ENCODE results near the gene GRM4. TPM values are rescaled to one million over a fixed set of nuclear protein-coding genes. Genes with fewer than 3 reads are reported as not detected.

The GRM4 gene
- total RNA-seq, 1 donor from 2014 or later, result 1.2 TPM

GRCh38 chr6:34031625-34032383 lies 114.1 kb downstream of the GRM4 start:
- Mint-ChIP-seq H3K36me3 (no peaks in the 10 kb centered on the region), H3K9me3 (no peaks in the 10 kb centered on the region), H3K4me3 (no peak overlapping the region), H3K27ac (peak overlapping the region; percentile 7), H3K4me1 (peaks cover 9% of the 10 kb centered on the region), H3K27me3 (ENCODE audit: insufficient read depth, low read depth) (peaks cover 10% of the 10 kb centered on the region)
- no peak overlapping the region for H2AFZ ChIP-seq (replicated peaks)
- TF ChIP-seq CTCF (IDR thresholded peaks at IDR 0.05) (no peak), EZH2phosphoT487 (IDR thresholded peaks at IDR 0.05) (no peak), EZH2 (IDR thresholded peaks at IDR 0.05) (no peak)
- H3K4me3 ChIP-seq, result no peak overlapping the region
- no peaks in the 10 kb centered on the region for H3F3A ChIP-seq (ENCODE audit: low read depth)
- no peaks in the 10 kb centered on the region for H3K79me2 ChIP-seq (ENCODE audit: low read depth)
- no peak for DNase-seq (ENCODE audit: low spot score)
- H4K20me1 ChIP-seq (ENCODE audit: low read depth), result no peaks in the 10 kb centered on the region
- H3K27me3 ChIP-seq, result no peaks in the 10 kb centered on the region
- H3K36me3 ChIP-seq, result no peaks in the 10 kb centered on the region
- H3K4me2 ChIP-seq, result no peak overlapping the region
- H3K9ac ChIP-seq, result no peak overlapping the region
- H3K4me1 ChIP-seq, result peaks cover 6% of the 10 kb centered on the region
- no peaks in the 10 kb centered on the region for H3K9me3 ChIP-seq (ENCODE audit: low read depth)
- H3K27ac ChIP-seq, result no peak overlapping the region

DNA sequence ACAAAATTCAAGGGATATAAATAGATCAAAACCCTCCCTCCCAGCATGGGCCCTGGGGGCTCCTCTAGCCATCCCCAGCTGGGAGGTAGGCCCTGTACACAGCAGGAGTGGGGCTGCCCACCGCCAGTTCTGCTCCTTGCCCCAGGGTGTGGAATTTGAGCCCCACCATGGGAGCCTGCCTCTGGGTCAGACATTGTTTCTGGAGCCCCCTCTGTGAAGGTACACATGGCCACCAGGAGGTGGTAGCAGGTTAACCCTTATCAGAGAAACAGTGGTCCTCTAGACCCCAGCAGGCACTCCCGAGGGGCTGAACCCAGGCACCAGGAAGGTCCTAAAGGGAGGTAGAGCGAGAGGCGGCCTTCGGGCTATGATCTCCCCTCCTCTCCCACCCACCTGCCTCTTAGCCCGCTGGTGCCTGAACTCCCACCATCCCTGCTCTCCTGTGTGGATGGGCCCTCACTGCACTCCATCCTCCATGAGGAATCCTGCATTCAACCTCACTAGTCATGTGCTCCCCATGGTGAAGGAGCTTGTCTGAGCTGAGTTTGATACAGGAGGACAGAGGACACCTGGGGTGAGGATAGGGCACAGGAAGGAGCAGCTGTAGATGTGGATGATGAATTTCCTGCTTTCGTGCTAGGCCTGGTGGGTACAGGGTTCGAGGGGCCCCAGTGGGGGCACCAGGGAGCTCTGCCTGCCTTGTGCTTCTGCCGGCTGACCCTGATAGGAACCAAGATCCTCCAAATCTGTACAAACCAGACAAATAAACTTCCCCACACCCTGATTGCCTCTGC lies 114.9 kb downstream of the GRM4 start:
- peaks cover 6% of the 10 kb centered on the region for H3K4me1 ChIP-seq
- H3K9me3 Mint-ChIP-seq, result no peaks in the 10 kb centered on the region
- H3K27me3 Mint-ChIP-seq (ENCODE audit: insufficient read depth, low read depth), result peaks cover 10% of the 10 kb centered on the region
- no peak overlapping the region for H3K27ac ChIP-seq
- peaks cover 8% of the 10 kb centered on the region for H3K4me1 Mint-ChIP-seq
- H3F3A ChIP-seq (ENCODE audit: low read depth), result no peaks in the 10 kb centered on the region
- H3K9me3 ChIP-seq (ENCODE audit: low read depth), result no peaks in the 10 kb centered on the region
- no peak overlapping the region for H3K27ac Mint-ChIP-seq
- no peak overlapping the region for H3K4me3 Mint-ChIP-seq
- no peaks in the 10 kb centered on the region for H3K79me2 ChIP-seq (ENCODE audit: low read depth)
- TF ChIP-seq EZH2phosphoT487 (IDR thresholded peaks at IDR 0.05), result no peak
- TF ChIP-seq EZH2 (IDR thresholded peaks at IDR 0.05), result no peak
- no peak for TF ChIP-seq CTCF (IDR thresholded peaks at IDR 0.05)
- no peak overlapping the region for H3K4me2 ChIP-seq
- no peak for DNase-seq (ENCODE audit: low spot score)
- H3K4me3 ChIP-seq, result no peak overlapping the region
- no peak overlapping the region for H3K9ac ChIP-seq
- H3K36me3 Mint-ChIP-seq, result no peaks in the 10 kb centered on the region
- no peaks in the 10 kb centered on the region for H3K36me3 ChIP-seq
- H4K20me1 ChIP-seq (ENCODE audit: low read depth), result no peaks in the 10 kb centered on the region
- H2AFZ ChIP-seq (replicated peaks), result no peak overlapping the region
- H3K27me3 ChIP-seq, result no peaks in the 10 kb centered on the region

DNA sequence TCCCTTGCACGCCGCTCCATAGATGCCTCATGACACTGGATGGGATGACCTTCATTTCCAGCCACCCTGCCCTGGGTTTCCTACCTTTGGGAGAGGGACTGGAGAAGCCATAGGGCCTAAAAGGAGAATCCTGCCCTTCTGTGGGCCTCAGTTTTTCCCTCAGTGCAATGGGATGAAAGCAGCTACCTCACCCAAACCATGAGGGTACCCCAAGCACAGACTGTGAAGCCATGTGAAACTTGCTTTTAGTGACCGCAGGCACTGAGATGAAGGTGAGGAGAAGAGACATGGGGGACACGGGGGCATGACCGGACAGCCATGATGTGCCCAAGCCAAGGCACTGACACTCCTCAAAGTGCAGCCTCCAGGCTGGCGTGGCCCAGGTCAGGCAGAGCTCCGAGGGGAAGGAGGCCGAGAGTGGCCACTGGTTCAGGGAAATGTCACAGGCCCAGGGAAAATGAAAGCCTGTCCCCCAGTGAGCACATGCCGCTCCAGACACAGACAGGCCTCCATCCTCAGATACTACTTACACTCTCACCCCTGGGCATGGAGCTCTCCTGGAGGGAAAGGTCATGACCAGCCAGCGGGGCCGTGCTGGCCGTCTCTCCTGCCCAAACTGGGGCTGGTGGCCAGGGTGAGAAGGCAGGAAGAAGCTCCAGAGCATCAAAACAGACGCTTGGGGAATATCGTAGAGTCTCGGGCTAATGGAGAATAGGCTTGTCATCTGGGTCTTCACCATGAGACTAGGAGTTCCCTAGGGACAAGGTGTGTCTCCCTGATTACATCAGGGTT lies 116.2 kb downstream of the GRM4 start:
- Histone ChIP-seq H3K4me2 (no peak overlapping the region), H3K4me1 (peaks cover 16% of the 10 kb centered on the region), H4K20me1 (ENCODE audit: low read depth) (no peaks in the 10 kb centered on the region), H3K79me2 (ENCODE audit: low read depth) (no peaks in the 10 kb centered on the region), H3K36me3 (no peaks in the 10 kb centered on the region), H2AFZ (replicated peaks) (no peak overlapping the region), H3K9me3 (ENCODE audit: low read depth) (no peaks in the 10 kb centered on the region), H3K27me3 (no peaks in the 10 kb centered on the region), H3K4me3 (no peak overlapping the region), H3F3A (ENCODE audit: low read depth) (no peaks in the 10 kb centered on the region), H3K27ac (no peak overlapping the region), H3K9ac (no peak overlapping the region)
- Mint-ChIP-seq H3K4me1 (peaks cover 8% of the 10 kb centered on the region), H3K27me3 (ENCODE audit: insufficient read depth, low read depth) (peaks cover 10% of the 10 kb centered on the region), H3K9me3 (no peaks in the 10 kb centered on the region), H3K4me3 (no peak overlapping the region), H3K27ac (peak overlapping the region; percentile 66), H3K36me3 (no peaks in the 10 kb centered on the region)
- no peak for TF ChIP-seq EZH2phosphoT487 (IDR thresholded peaks at IDR 0.05)
- TF ChIP-seq EZH2 (IDR thresholded peaks at IDR 0.05), result no peak
- no peak for DNase-seq (ENCODE audit: low spot score)
